CD4-positive, CD25-positive, alpha-beta regulatory T cell (primary cell): Measurements from ENCODE around the gene MYO1G. TPM values are rescaled to one million over a fixed set of nuclear protein-coding genes. Genes with fewer than 3 reads are reported as not detected.
A peak's percentile ranks its signal among the peaks of the same experiment; 100 is the strongest.

Experiments
- ATAC-seq, 2 donors: fragments of 150-1000 bp; cut with Tn5 transposase; one replicate each; pipeline ENCODE4 v1.10.0; 2021; ENCODE audit warnings: low read depth in 2 of 2, moderate number of reproducible peaks in 2 of 2, moderate library complexity in 1 of 2
- DNase-seq, 3 donors: peaks; one replicate each; pipeline versions ENCODE4 v3.0.0 to v3.0.0-alpha.2; 2012 to 2022; ENCODE audit warnings: mixed read lengths in 1 of 3
- H3K27ac ChIP-seq: one replicate; pipeline ENCODE4 v1.7.0; 2013; ENCODE audit warnings: mild to moderate bottlenecking, low read length; ENCODE audit not compliant: insufficient read depth, poor library complexity, severe bottlenecking
- H3K27me3 ChIP-seq: one replicate; pipeline ENCODE4 v1.7.0; 2013; ENCODE audit warnings: low read length; ENCODE audit not compliant: control insufficient read depth, insufficient read depth
- H3K36me3 ChIP-seq: one replicate; pipeline ENCODE4 v1.7.0; 2013; ENCODE audit warnings: mild to moderate bottlenecking, low read length, moderate library complexity; ENCODE audit not compliant: control insufficient read depth, insufficient read depth
- H3K4me1 ChIP-seq: 2 replicates; pipeline ENCODE4 v1.7.0; 2013; ENCODE audit warnings: mild to moderate bottlenecking, low read length; ENCODE audit not compliant: insufficient read depth, control insufficient read depth, poor library complexity, severe bottlenecking
- H3K4me3 ChIP-seq: one replicate; pipeline ENCODE4 v1.7.0; 2013; ENCODE audit warnings: low read depth, mild to moderate bottlenecking, low read length, moderate library complexity
- H3K9me3 ChIP-seq, 2 experiments: 1 replicate in 1 of 2; 2 replicates in 1 of 2; pipeline ENCODE4 v1.7.0; 2013; ENCODE audit warnings: low read length in 2 of 2, mild to moderate bottlenecking in 1 of 2, moderate library complexity in 1 of 2; ENCODE audit not compliant: control insufficient read depth in 2 of 2
- H3K27ac Mint-ChIP-seq, 3 donors: one replicate each; pipeline ENCODE4 v1.8.0; 2020 to 2022; ENCODE audit warnings: mild to moderate bottlenecking in 3 of 3, mixed read lengths in 3 of 3, moderate library complexity in 2 of 3
- H3K27me3 Mint-ChIP-seq: one replicate; pipeline ENCODE4 v1.8.0; 2022; ENCODE audit warnings: mild to moderate bottlenecking, mixed read lengths
- H3K36me3 Mint-ChIP-seq: one replicate; pipeline ENCODE4 v1.8.0; 2020; ENCODE audit warnings: mixed read lengths
- H3K4me1 Mint-ChIP-seq, 4 donors: one replicate each; pipeline ENCODE4 v1.8.0; 2020 to 2022; ENCODE audit warnings: mixed read lengths in 4 of 4, mild to moderate bottlenecking in 1 of 4
- H3K4me3 Mint-ChIP-seq, 4 donors: one replicate each; pipeline ENCODE4 v1.8.0; 2020 to 2022; ENCODE audit warnings: mild to moderate bottlenecking in 4 of 4, mixed read lengths in 4 of 4, moderate library complexity in 3 of 4
- H3K9me3 Mint-ChIP-seq, 7 donors: one replicate each; pipeline ENCODE4 v1.8.0; 2020 to 2022; ENCODE audit warnings: mixed read lengths in 7 of 7, mild to moderate bottlenecking in 3 of 7, moderate library complexity in 2 of 7
- polyA plus RNA-seq, 4 donors: library from polyadenylated mRNA; unstranded; fragments of 300-500 nt; fragmentation: Illumina TruSeq; gene quantifications; one replicate each; pipeline ENCODE4 v1.2.3, GENCODE V29; 2021
- total RNA-seq: library from RNA; stranded (reverse); gene quantifications from one replicate; pipeline ENCODE4 v1.2.3, GENCODE V29; 2022

Gene MYO1G
- total and polyA plus RNA-seq, 5 donors from 2014 or later: 132 to 427 (median 186) TPM

GRCh38 chr7:44914992-44915607, 63.7 kb downstream of the MYO1G start:
- Mint-ChIP-seq H3K27ac (peak overlapping the region in 2 of 3 donors; percentile 41 to 89), H3K36me3 (no peaks in the 10 kb centered on the region), H3K4me1 (peaks cover 4 to 6% (median 5%) of the 10 kb centered on the region in 4 donors), H3K9me3 (no peaks in the 10 kb centered on the region), H3K27me3 (no peaks in the 10 kb centered on the region), H3K4me3 (peak overlapping the region in 2 of 4 donors; percentile 13 to 23)
- no peaks in the 10 kb centered on the region for H3K9me3 ChIP-seq
- H3K4me3 ChIP-seq: no peak overlapping the region
- peak; percentile 91 to 94 for ATAC-seq
- peaks cover 5% of the 10 kb centered on the region for H3K4me1 ChIP-seq
- DNase-seq: peak; percentile 46 to 66 (median 54)
- H3K27ac ChIP-seq: peak overlapping the region; percentile 57
- H3K36me3 ChIP-seq: no peaks in the 10 kb centered on the region
- no peaks in the 10 kb centered on the region for H3K27me3 ChIP-seq

GRCh38 chr7:44912775-44913347, 66.0 kb downstream of the MYO1G start:
- no peak overlapping the region for H3K27ac ChIP-seq
- Mint-ChIP-seq H3K9me3 (no peaks in the 10 kb centered on the region), H3K4me1 (peaks cover 4 to 6% (median 5%) of the 10 kb centered on the region in 4 donors), H3K27me3 (no peaks in the 10 kb centered on the region), H3K4me3 (no peak overlapping the region), H3K36me3 (no peaks in the 10 kb centered on the region), H3K27ac (peak overlapping the region in 2 of 3 donors; percentile 47 to 81)
- H3K27me3 ChIP-seq: no peaks in the 10 kb centered on the region
- H3K4me3 ChIP-seq: no peak overlapping the region
- no peaks in the 10 kb centered on the region for H3K9me3 ChIP-seq
- DNase-seq (no peak), ATAC-seq (no peak)
- no peaks in the 10 kb centered on the region for H3K36me3 ChIP-seq
- H3K4me1 ChIP-seq: peaks cover 5% of the 10 kb centered on the region

Other genes starting within 250 kb of the MYO1G start
- 110 TPM for gene ZMIZ2, start 230.2 kb downstream of the MYO1G start, total RNA-seq
- gene ZMIZ2, start 230.2 kb downstream of the MYO1G start, polyA plus RNA-seq: 1 to 10 TPM; 2.9 to 5.0 (median 4.4) TPM
- gene PPIA, start 182.3 kb downstream of the MYO1G start, total RNA-seq: 670 TPM
- gene PPIA, start 182.3 kb downstream of the MYO1G start, polyA plus RNA-seq: 1,000 to 10,000 TPM; 4,149 to 4,426 (median 4,258) TPM
- 186 TPM for gene H2AZ2, start 130.9 kb downstream of the MYO1G start, total RNA-seq
- 100 to 1,000 TPM; 250 to 315 (median 275) TPM for gene H2AZ2, start 130.9 kb downstream of the MYO1G start, polyA plus RNA-seq
- 29.9 TPM for gene PURB, start 93.5 kb downstream of the MYO1G start, total RNA-seq
- gene PURB, start 93.5 kb downstream of the MYO1G start, polyA plus RNA-seq: 1 to 10 TPM; 1.1 to 2.5 (median 1.9) TPM
- gene CCM2, start 21.2 kb upstream of the MYO1G start, total RNA-seq: 190 TPM
- 100 to 1,000 TPM; 139 to 163 (median 156) TPM for gene CCM2, start 21.2 kb upstream of the MYO1G start, polyA plus RNA-seq
- 0.07 TPM for gene NACAD, start 110.0 kb upstream of the MYO1G start, total RNA-seq
- gene NACAD, start 110.0 kb upstream of the MYO1G start, polyA plus RNA-seq: not detected
- gene TBRG4, start 132.7 kb upstream of the MYO1G start, total RNA-seq: 48.4 TPM
- 10 to 100 TPM; 42.6 to 54.3 (median 45.2) TPM for gene TBRG4, start 132.7 kb upstream of the MYO1G start, polyA plus RNA-seq
- gene RAMP3, start 178.8 kb upstream of the MYO1G start, total RNA-seq: not detected
- gene RAMP3, start 178.8 kb upstream of the MYO1G start, polyA plus RNA-seq: not detected